Esophagus muscularis mucosa (tissue), 4 donors: ENCODE data around the gene WDR82.

Experiments used
- CTCF ChIP-seq, 3 experiments: fragments of 200-600 bp in 2 of 3; fragments of 450-650 bp in 1 of 3; sonication (generic) in 2 of 3; IDR thresholded peaks; one replicate each; pipeline ENCODE4 v1.5.1; 2017 to 2019; ENCODE audit warnings: antibody characterized with exemption in 3 of 3, mild to moderate bottlenecking in 2 of 3, moderate library complexity in 1 of 3
- EP300 ChIP-seq: sonication (generic); formaldehyde crosslinking; IDR thresholded peaks from one replicate; pipeline ENCODE4 v1.6.1; 2017; ENCODE audit warnings: antibody characterized with exemption
- POLR2A ChIP-seq: fragments of 450-650 bp; IDR thresholded peaks from one replicate; pipeline ENCODE4 v1.6.1; 2017; ENCODE audit warnings: antibody characterized with exemption, moderate library complexity, mild to moderate bottlenecking, low read depth
- POLR2AphosphoS5 ChIP-seq, 2 donors: sonication (generic); formaldehyde crosslinking; IDR thresholded peaks; one replicate each; pipeline ENCODE4 v1.6.1; 2017; ENCODE audit warnings: antibody characterized with exemption in 2 of 2

- TF ChIP-seq CTCF (IDR thresholded peaks at IDR 0.05), result no peak
- TF ChIP-seq POLR2AphosphoS5 (IDR thresholded peaks at IDR 0.05), result no peak
- no peak for TF ChIP-seq POLR2A
- no peak for TF ChIP-seq EP300
These were observed 46.0 kb downstream of the WDR82 start for GRCh38 chr3:52232279-52233107.
